Measurements from ENCODE around the gene FAM219A.
"Not testable (repeated sequence)": the region's sequence is repeated elsewhere in the genome, so short reads cannot be mapped to it uniquely, and the experiment has no call there.

The FAM219A gene

DNA sequence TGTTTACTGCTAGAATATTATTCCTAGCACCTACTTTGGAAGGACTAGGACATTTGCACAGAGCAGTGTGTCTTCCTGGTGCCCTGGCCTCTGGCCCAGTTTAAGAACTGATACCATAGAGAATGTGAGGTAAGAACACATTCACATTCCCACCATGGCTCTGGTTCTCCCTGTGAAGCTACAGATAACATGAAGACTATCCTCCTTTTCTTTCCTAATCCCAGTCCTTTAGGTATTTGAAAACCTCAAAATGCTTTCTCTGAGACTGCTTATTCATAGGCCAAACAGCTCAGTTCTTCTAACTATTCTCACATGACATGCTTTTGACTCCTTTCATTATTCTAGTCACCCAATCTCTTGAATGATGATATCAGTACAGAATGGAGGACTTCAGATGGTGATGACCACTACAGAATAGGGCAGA lies 11.9 kb downstream of the FAM219A start:
- ChIA-PET POLR2A (ENCODE audit: low non-redundant PET) (no interaction called here), CTCF (interaction anchor here (0.5 to 1.8 kb wide), 3 partner anchors 31 to 167 kb away, joined by 3 to 6 read pairs (median 3); no protein-coding TSS in a partner anchor)
- TF ChIP-seq, protein P1, sequence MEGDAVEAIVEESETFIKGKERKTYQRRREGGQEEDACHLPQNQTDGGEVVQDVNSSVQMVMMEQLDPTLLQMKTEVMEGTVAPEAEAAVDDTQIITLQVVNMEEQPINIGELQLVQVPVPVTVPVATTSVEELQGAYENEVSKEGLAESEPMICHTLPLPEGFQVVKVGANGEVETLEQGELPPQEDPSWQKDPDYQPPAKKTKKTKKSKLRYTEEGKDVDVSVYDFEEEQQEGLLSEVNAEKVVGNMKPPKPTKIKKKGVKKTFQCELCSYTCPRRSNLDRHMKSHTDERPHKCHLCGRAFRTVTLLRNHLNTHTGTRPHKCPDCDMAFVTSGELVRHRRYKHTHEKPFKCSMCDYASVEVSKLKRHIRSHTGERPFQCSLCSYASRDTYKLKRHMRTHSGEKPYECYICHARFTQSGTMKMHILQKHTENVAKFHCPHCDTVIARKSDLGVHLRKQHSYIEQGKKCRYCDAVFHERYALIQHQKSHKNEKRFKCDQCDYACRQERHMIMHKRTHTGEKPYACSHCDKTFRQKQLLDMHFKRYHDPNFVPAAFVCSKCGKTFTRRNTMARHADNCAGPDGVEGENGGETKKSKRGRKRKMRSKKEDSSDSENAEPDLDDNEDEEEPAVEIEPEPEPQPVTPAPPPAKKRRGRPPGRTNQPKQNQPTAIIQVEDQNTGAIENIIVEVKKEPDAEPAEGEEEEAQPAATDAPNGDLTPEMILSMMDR (conservative IDR thresholded peaks at IDR 0.05; ENCODE audit: low read depth): no peak
- DNase-seq (ENCODE audit: low spot score): no peak
- no peak overlapping the region for H3K27ac ChIP-seq

DNA sequence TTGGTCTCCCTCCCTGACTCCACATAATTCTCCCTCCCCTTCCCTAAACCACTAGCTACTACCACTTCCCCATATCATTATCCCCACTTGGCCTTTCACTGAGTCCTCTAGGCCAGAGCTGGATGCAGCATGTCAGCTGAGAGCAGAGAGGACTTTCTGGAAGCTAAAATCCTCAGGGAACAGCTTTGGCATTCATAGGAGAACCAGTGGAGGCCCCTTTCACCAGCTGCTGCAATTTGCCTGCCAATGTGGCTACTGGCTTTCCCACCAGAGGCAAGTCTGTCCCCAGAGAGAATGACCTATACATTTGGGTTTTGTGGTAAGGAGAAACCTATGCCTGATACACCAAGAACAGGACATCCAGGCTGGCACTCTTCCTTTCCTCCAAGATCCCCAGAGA lies 14.4 kb downstream of the FAM219A start:
- DNase-seq (ENCODE audit: low spot score): no peak
- ChIA-PET POLR2A (ENCODE audit: low non-redundant PET) (no interaction called here), CTCF (interaction anchor here (0.6 kb wide), 2 partner anchors 40 to 64 kb away, joined by 3 read pairs; no protein-coding TSS in a partner anchor)
- TF ChIP-seq, protein P1 (conservative IDR thresholded peaks at IDR 0.05; ENCODE audit: low read depth): no peak
- no peak overlapping the region for H3K27ac ChIP-seq

DNA sequence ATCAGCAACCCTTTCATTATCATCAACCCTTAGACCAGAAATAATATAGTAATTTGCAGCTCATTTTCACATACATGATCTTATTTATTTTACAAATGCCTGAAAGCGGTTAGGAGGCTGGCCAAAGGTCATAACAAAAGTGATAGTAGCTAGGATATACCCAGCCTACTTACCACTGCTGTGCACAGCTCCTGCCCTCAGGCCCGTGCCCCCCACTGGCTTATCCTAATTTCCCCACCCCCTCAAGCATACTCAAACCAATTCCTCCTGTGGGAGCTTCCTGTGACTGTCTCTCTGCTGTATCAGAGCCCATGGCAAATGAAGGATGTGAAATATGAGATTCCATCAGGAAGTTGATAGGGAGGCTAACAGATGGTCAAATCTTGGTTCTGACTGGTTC lies 14.8 kb downstream of the FAM219A start:
- H3K27ac ChIP-seq: no peak overlapping the region
- CTCF ChIA-PET: interaction anchor here (0.6 kb wide), 2 partner anchors 39 to 63 kb away, joined by 3 read pairs; no protein-coding TSS in a partner anchor
- TF ChIP-seq, protein P1 (conservative IDR thresholded peaks at IDR 0.05; ENCODE audit: low read depth): no peak
- POLR2A ChIA-PET (ENCODE audit: low non-redundant PET): no interaction called here
- DNase-seq (ENCODE audit: low spot score): no peak

DNA sequence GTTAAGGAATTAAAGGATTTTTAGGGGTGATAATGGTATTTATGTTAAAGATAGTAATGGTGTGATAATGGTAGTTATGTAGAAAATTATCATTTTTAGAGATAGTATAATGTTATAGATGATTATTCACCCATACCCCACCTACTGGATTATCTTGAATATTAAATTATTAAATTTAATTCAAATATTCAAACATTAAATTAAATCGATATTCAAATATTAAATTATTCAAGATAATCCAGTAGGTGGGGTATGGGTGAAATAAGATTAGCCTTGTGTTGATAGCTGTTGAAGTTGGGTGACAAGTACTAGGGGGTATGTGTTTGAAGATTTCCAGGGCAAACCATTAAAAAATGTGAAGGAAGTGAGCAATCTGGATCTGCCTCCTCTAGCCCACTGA lies 15.6 kb downstream of the FAM219A start:
- ChIA-PET POLR2A (ENCODE audit: low non-redundant PET) (no interaction called here), CTCF (no interaction called here)
- TF ChIP-seq, protein P1 (conservative IDR thresholded peaks at IDR 0.05; ENCODE audit: low read depth): no peak
- DNase-seq (ENCODE audit: low spot score): no peak
- H3K27ac ChIP-seq: no peak overlapping the region

DNA sequence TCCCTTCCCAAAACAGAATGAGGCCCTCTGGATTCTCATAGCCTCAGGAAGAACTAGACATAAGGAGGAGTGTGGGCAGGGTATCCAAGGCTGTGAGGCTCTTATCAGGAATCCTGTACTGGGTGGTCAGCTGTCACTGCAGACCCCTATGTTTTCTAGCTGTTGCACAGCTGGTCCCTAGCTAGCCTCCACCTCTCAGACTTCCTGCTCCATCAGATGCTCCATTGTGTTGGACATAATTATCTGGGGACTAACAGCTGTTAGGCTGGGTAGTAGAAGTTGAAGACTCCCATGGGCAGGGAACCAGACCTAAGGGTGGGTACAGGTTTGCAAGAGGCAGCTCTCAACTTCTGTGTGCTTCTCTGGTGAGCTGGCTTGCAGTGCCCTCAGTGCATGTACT lies 18.4 kb downstream of the FAM219A start:
- ChIA-PET CTCF (interaction anchor here (0.7 to 1.2 kb wide), 2 partner anchors 36 to 91 kb away, joined by 4 to 6 read pairs; no protein-coding TSS in a partner anchor), POLR2A (ENCODE audit: low non-redundant PET) (interaction anchor here (0.6 kb wide), 1 partner anchor 122 kb away, joined by 3 read pairs; no protein-coding TSS in a partner anchor)
- H3K27ac ChIP-seq: no peak overlapping the region
- no peak for DNase-seq (ENCODE audit: low spot score)
- TF ChIP-seq, protein P1 (conservative IDR thresholded peaks at IDR 0.05; ENCODE audit: low read depth): no peak

DNA sequence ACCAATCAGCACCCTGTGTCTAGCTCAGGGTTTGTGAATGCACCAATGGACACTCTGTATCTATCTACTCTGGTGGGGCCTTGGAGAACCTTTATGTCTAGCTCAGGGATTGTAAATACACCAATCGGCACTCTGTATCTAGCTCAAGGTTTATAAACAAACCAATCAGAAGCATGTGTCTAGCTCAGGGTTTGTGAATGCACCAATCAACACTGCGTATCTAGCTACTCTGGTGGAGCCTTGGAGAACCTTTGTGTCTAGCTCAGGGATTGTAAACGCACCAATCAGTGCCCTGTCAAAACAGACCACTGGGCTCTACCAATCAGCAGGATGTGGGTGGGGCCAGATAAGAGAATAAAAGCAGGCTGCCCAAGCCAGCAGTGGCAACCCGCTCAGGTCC lies 19.9 kb downstream of the FAM219A start:
- CTCF ChIA-PET: interaction anchor here (0.7 to 1.7 kb wide), 2 partner anchors 34 to 63 kb away, joined by 4 to 5 read pairs; no protein-coding TSS in a partner anchor
- DNase-seq (ENCODE audit: low spot score); H3K27ac ChIP-seq; POLR2A ChIA-PET (ENCODE audit: low non-redundant PET): not testable (repeated sequence)

DNA sequence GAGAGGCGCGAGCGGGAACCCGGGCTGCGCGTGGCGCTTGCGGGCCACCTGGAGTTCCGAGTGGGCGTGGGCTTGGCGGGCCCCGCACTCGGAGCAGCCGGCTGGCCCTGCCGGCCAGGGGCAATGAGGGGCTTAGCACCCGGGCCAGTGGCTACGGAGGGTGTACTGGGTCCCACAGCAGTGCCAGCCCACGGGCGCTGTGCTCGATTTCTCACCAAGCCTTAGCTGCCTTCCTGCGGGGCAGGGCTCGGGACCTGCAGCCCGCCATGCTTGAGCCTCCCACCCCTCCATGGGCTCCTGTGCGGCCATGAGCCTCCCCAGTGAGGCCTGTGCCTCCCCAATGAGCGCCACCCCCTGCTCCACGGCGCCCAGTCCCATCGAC lies 20.5 kb downstream of the FAM219A start:
- CTCF ChIA-PET: interaction anchor here (0.7 to 1.7 kb wide), 3 partner anchors 33 to 67 kb away, joined by 3 to 5 read pairs (median 4); no protein-coding TSS in a partner anchor
- POLR2A ChIA-PET (ENCODE audit: low non-redundant PET); H3K27ac ChIP-seq; DNase-seq (ENCODE audit: low spot score): not testable (repeated sequence)
